VCaP (cell line): ENCODE measurements around the gene SFSWAP.

Source experiments
- H3K27ac ChIP-seq: fragments of 450-650 bp; 2 replicates; pipeline ENCODE4 v1.5.1; 2017
- TF ChIP-seq, protein P1 (sequence below): fragments of 450-650 bp; conservative IDR thresholded peaks from 2 replicates; pipeline ENCODE4 v1.5.1; 2017; ENCODE audit warnings: mild to moderate bottlenecking, moderate library complexity

SFSWAP gene

DNA sequence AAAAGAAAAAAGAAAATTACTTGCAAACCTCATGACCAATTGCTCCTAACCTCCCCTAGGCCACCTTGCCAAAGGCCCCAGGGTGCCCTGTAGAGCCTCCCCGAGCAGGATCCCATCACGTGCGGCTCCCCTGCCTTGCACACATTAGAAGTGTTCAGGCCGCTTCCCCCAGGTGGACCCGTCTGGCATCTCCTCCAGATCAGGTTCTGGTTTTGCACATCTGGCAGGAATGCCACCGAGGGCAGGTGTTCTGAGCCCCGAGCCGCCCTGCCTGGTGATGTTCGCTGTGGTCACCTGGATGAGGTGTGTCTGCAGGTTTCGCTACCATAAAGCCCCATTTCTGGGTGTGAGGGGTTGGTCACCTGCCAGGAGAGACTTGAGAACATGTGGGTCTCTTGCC is 136.6 kb downstream of the SFSWAP start:
- TF ChIP-seq, protein P1, sequence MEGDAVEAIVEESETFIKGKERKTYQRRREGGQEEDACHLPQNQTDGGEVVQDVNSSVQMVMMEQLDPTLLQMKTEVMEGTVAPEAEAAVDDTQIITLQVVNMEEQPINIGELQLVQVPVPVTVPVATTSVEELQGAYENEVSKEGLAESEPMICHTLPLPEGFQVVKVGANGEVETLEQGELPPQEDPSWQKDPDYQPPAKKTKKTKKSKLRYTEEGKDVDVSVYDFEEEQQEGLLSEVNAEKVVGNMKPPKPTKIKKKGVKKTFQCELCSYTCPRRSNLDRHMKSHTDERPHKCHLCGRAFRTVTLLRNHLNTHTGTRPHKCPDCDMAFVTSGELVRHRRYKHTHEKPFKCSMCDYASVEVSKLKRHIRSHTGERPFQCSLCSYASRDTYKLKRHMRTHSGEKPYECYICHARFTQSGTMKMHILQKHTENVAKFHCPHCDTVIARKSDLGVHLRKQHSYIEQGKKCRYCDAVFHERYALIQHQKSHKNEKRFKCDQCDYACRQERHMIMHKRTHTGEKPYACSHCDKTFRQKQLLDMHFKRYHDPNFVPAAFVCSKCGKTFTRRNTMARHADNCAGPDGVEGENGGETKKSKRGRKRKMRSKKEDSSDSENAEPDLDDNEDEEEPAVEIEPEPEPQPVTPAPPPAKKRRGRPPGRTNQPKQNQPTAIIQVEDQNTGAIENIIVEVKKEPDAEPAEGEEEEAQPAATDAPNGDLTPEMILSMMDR, result no peak

DNA sequence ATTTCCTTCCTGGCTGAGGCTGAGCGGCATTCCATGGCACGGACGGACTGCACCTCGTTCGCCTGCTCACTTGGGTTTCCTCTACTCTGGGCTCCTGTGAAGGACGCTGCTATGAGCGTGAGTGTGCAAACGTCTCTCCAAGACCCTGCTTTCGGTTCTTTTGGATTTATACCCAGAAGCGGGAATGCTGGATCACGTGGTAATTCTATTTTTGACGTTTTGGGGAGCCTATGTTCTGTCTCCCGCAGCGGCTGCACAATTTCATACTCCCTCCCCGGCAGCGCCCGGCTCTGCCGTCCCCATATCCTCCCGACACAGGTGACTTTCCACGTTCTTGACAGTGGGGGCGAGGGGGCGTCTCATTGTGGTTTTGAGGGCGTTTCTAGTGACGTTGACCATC is 137.9 kb downstream of the SFSWAP start:
- H3K27ac ChIP-seq, result no peak overlapping the region
- TF ChIP-seq, protein P1, result no peak

More for the DNA sequence above, 136.6 kb downstream of the SFSWAP start:
- H3K27ac ChIP-seq, result no peak overlapping the region
